ENCODE results near the gene PPP2R2C.

Gene PPP2R2C

DNA sequence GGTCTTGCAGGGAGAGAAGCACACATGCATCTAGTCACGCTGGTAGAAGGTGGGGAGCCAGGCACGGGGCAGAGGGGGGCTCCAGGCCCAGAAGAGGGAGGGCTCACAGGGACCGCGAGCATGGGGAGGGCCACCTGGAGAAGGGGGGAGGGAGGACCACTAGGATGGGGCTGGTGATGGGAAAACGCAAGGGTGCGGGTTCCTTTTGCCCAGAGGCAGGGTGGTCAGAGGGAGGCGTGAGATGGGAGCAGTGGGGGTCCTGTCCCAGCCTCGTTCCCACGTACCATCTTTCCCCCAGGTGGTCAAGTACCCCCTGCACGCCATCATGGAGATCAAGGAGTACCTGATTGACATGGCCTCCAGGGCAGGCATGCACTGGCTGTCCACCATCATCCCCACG, 172.1 kb downstream of the PPP2R2C start:
- H3K4ac ChIP-seq (ENCODE audit: low read depth in 1 of 2, low read length in 2 of 2): no peak overlapping the region
- H3K9ac ChIP-seq (ENCODE audit: low read length): no peak overlapping the region
- H3K4me1 ChIP-seq (ENCODE audit: control insufficient read depth, insufficient read depth, low read depth, low read length): no peaks in the 10 kb centered on the region
- H3K18ac ChIP-seq (ENCODE audit: low read depth in 1 of 2, low read length in 2 of 2): no peak overlapping the region
- H3K14ac ChIP-seq (ENCODE audit: low read length in 2 of 2): no peak overlapping the region
- H2AK5ac ChIP-seq (ENCODE audit: low read length, severe bottlenecking): no peak overlapping the region
- H2BK5ac ChIP-seq (ENCODE audit: low read depth, low read length, poor library complexity, severe bottlenecking): no peak overlapping the region
- no peak overlapping the region for H3K4me3 ChIP-seq (ENCODE audit: insufficient read depth in 1 of 2, low read depth in 1 of 2, low read length in 2 of 2)
- no peak overlapping the region for H3K23ac ChIP-seq (ENCODE audit: low read length in 2 of 2)
- H4K8ac ChIP-seq (ENCODE audit: low read length): no peak overlapping the region
- peaks cover 0 to under 1% of the 10 kb centered on the region in 2 experiments for H3K27me3 ChIP-seq (ENCODE audit: control insufficient read depth in 1 of 2, insufficient read depth in 1 of 2, low read length in 2 of 2)
- no peak for DNase-seq
- no peak overlapping the region for H4K91ac ChIP-seq (ENCODE audit: low read length)
- no peaks in the 10 kb centered on the region for H3K9me3 ChIP-seq (ENCODE audit: control insufficient read depth, low read length)
- peaks cover 53% of the 10 kb centered on the region for H3K79me1 ChIP-seq (replicated peaks; ENCODE audit: low read length, poor library complexity, severe bottlenecking)
- no peak overlapping the region for H2AFZ ChIP-seq (ENCODE audit: low read depth, low read length)
- no peak overlapping the region for H3K4me2 ChIP-seq (ENCODE audit: low read length, poor library complexity, severe bottlenecking)
- H3K36me3 ChIP-seq (ENCODE audit: control insufficient read depth in 1 of 2, insufficient read depth in 2 of 2, low read depth in 1 of 2, low read length in 2 of 2): peaks cover 61 to 98% of the 10 kb centered on the region in 2 experiments
- no peak overlapping the region for H2BK15ac ChIP-seq (ENCODE audit: low read depth, poor library complexity, severe bottlenecking)
- H2BK120ac ChIP-seq (ENCODE audit: low read depth, low read length): no peak overlapping the region
- WGBS: 82% methylated on average over 10 of the region's 11 CpGs
- no peak overlapping the region for H3K27ac ChIP-seq (ENCODE audit: low read length, poor library complexity, severe bottlenecking)
- no peak overlapping the region for H2BK12ac ChIP-seq (ENCODE audit: low read length in 2 of 2)

DNA sequence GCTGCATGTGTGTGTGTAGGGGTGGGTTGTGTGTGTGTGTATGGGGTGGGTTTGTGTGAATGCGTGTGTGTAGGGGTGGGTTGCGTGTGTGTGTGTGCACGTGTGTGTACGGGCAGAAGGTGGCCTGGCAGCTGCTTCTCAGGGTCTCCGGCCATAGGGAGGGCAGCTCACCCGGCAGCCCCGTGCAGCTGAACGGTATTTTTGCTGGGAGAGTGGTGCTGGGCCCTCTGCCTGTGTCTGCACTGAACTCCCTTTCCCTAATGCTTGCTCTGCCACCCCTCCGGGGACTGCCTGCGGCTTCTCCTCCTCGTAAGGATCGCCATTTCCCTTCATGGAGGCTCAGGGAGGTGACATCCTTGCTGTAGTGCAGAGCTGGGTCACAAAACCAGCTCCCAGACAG, 172.5 kb downstream of the PPP2R2C start:
- H3K4me2 ChIP-seq (ENCODE audit: low read length, poor library complexity, severe bottlenecking): no peak overlapping the region
- H3K14ac ChIP-seq (ENCODE audit: low read length in 2 of 2): no peak overlapping the region
- 94% methylated on average over 8 of the region's 12 CpGs for WGBS
- H3K27ac ChIP-seq (ENCODE audit: low read length, poor library complexity, severe bottlenecking): no peak overlapping the region
- no peak overlapping the region for H3K4ac ChIP-seq (ENCODE audit: low read depth in 1 of 2, low read length in 2 of 2)
- no peaks in the 10 kb centered on the region for H3K9me3 ChIP-seq (ENCODE audit: control insufficient read depth, low read length)
- H2AK5ac ChIP-seq (ENCODE audit: low read length, severe bottlenecking): no peak overlapping the region
- DNase-seq: no peak
- H3K18ac ChIP-seq (ENCODE audit: low read depth in 1 of 2, low read length in 2 of 2): no peak overlapping the region
- no peak overlapping the region for H3K9ac ChIP-seq (ENCODE audit: low read length)
- H2BK12ac ChIP-seq (ENCODE audit: low read length in 2 of 2): no peak overlapping the region
- no peak overlapping the region for H3K23ac ChIP-seq (ENCODE audit: low read length in 2 of 2)
- no peak overlapping the region for H3K4me3 ChIP-seq (ENCODE audit: insufficient read depth in 1 of 2, low read depth in 1 of 2, low read length in 2 of 2)
- no peak overlapping the region for H4K8ac ChIP-seq (ENCODE audit: low read length)
- H2BK15ac ChIP-seq (ENCODE audit: low read depth, poor library complexity, severe bottlenecking): no peak overlapping the region
- peaks cover 54% of the 10 kb centered on the region for H3K79me1 ChIP-seq (replicated peaks; ENCODE audit: low read length, poor library complexity, severe bottlenecking)
- peaks cover 65 to 98% of the 10 kb centered on the region in 2 experiments for H3K36me3 ChIP-seq (ENCODE audit: control insufficient read depth in 1 of 2, insufficient read depth in 2 of 2, low read depth in 1 of 2, low read length in 2 of 2)
- no peak overlapping the region for H2BK5ac ChIP-seq (ENCODE audit: low read depth, low read length, poor library complexity, severe bottlenecking)
- H4K91ac ChIP-seq (ENCODE audit: low read length): no peak overlapping the region
- H3K4me1 ChIP-seq (ENCODE audit: control insufficient read depth, insufficient read depth, low read depth, low read length): no peaks in the 10 kb centered on the region
- H3K27me3 ChIP-seq (ENCODE audit: control insufficient read depth in 1 of 2, insufficient read depth in 1 of 2, low read length in 2 of 2): no peaks in the 10 kb centered on the region
- no peak overlapping the region for H2AFZ ChIP-seq (ENCODE audit: low read depth, low read length)
- H2BK120ac ChIP-seq (ENCODE audit: low read depth, low read length): no peak overlapping the region

DNA sequence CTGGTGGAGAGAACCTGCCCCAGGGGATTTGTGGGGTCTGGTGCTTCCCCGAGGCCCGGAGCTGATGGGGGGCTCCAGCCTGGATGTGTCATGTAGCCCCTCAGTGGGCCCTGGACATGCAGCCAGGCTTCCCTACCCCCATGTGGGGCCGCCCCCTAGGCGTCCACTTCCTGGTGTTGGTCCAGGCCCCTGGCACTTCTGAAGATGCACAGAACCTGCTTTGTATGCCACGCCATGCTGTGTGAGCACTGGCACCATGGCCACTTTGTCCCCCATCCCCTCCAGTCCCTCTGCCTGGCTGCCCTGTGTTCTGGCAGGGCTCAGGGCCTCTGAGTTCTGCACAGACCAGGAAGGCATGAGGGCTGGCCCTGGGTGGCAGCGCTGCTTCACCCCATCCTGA, 173.6 kb downstream of the PPP2R2C start:
- Histone ChIP-seq H4K91ac (ENCODE audit: low read length) (no peak overlapping the region), H3K9ac (ENCODE audit: low read length) (no peak overlapping the region)

DNA sequence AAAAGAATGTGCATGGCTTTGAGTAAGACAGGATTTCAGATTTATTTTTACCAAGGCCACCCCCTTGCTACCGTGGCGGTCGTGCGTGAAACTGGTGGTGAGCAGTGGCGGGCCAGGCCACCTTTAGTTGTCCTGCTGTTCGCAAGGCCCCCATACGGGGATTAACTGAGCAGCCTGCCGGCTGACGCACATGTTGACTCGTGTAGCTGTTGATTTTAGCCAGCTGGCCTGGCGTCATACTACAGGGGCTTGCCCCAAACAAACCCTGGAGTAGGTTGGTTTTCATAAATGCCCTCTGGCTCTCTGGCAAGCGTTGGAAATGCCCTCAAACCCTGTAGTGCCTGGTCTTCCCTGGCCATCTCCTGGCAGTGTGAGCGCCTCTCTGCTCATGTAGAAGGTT, 174.4 kb downstream of the PPP2R2C start:
- no peak overlapping the region for H3K4ac ChIP-seq (ENCODE audit: low read depth in 1 of 2, low read length in 2 of 2)
- H3K4me3 ChIP-seq (ENCODE audit: insufficient read depth in 1 of 2, low read depth in 1 of 2, low read length in 2 of 2): no peak overlapping the region
- H3K4me2 ChIP-seq (ENCODE audit: low read length, poor library complexity, severe bottlenecking): no peak overlapping the region
- no peaks in the 10 kb centered on the region for H3K4me1 ChIP-seq (ENCODE audit: control insufficient read depth, insufficient read depth, low read depth, low read length)
- H4K91ac ChIP-seq (ENCODE audit: low read length): no peak overlapping the region
- H3K79me1 ChIP-seq (replicated peaks; ENCODE audit: low read length, poor library complexity, severe bottlenecking): peaks cover 54% of the 10 kb centered on the region
- H2BK15ac ChIP-seq (ENCODE audit: low read depth, poor library complexity, severe bottlenecking): no peak overlapping the region
- no peak overlapping the region for H3K23ac ChIP-seq (ENCODE audit: low read length in 2 of 2)
- H3K9ac ChIP-seq (ENCODE audit: low read length): no peak overlapping the region
- DNase-seq: peak; percentile 66
- H2AFZ ChIP-seq (ENCODE audit: low read depth, low read length): no peak overlapping the region
- H3K27me3 ChIP-seq (ENCODE audit: control insufficient read depth in 1 of 2, insufficient read depth in 1 of 2, low read length in 2 of 2): no peaks in the 10 kb centered on the region
- H4K8ac ChIP-seq (ENCODE audit: low read length): no peak overlapping the region
- no peaks in the 10 kb centered on the region for H3K9me3 ChIP-seq (ENCODE audit: control insufficient read depth, low read length)
- no peak overlapping the region for H3K14ac ChIP-seq (ENCODE audit: low read length in 2 of 2)
- no peak overlapping the region for H2BK12ac ChIP-seq (ENCODE audit: low read length in 2 of 2)
- H2BK5ac ChIP-seq (ENCODE audit: low read depth, low read length, poor library complexity, severe bottlenecking): no peak overlapping the region
- H2AK5ac ChIP-seq (ENCODE audit: low read length, severe bottlenecking): no peak overlapping the region
- H3K18ac ChIP-seq (ENCODE audit: low read depth in 1 of 2, low read length in 2 of 2): no peak overlapping the region
- no peak overlapping the region for H3K27ac ChIP-seq (ENCODE audit: low read length, poor library complexity, severe bottlenecking)
- WGBS: 88% methylated on average over 13 of the region's 13 CpGs
- H2BK120ac ChIP-seq (ENCODE audit: low read depth, low read length): no peak overlapping the region
- peaks cover 62 to 98% of the 10 kb centered on the region in 2 experiments for H3K36me3 ChIP-seq (ENCODE audit: control insufficient read depth in 1 of 2, insufficient read depth in 2 of 2, low read depth in 1 of 2, low read length in 2 of 2)

More for the DNA sequence above, 173.6 kb downstream of the PPP2R2C start:
- Histone ChIP-seq H2AFZ (ENCODE audit: low read depth, low read length) (no peak overlapping the region), H3K9me3 (ENCODE audit: control insufficient read depth, low read length) (no peaks in the 10 kb centered on the region), H2BK5ac (ENCODE audit: low read depth, low read length, poor library complexity, severe bottlenecking) (no peak overlapping the region), H3K27me3 (ENCODE audit: control insufficient read depth in 1 of 2, insufficient read depth in 1 of 2, low read length in 2 of 2) (no peaks in the 10 kb centered on the region), H2BK15ac (ENCODE audit: low read depth, poor library complexity, severe bottlenecking) (no peak overlapping the region), H2AK5ac (ENCODE audit: low read length, severe bottlenecking) (no peak overlapping the region), H3K23ac (ENCODE audit: low read length in 2 of 2) (no peak overlapping the region), H4K8ac (ENCODE audit: low read length) (no peak overlapping the region), H3K4me2 (ENCODE audit: low read length, poor library complexity, severe bottlenecking) (no peak overlapping the region), H3K18ac (ENCODE audit: low read depth in 1 of 2, low read length in 2 of 2) (no peak overlapping the region), H3K36me3 (ENCODE audit: control insufficient read depth in 1 of 2, insufficient read depth in 2 of 2, low read depth in 1 of 2, low read length in 2 of 2) (peaks cover 64 to 98% of the 10 kb centered on the region in 2 experiments), H3K4me3 (ENCODE audit: insufficient read depth in 1 of 2, low read depth in 1 of 2, low read length in 2 of 2) (no peak overlapping the region), H3K4ac (ENCODE audit: low read depth in 1 of 2, low read length in 2 of 2) (no peak overlapping the region), H3K4me1 (ENCODE audit: control insufficient read depth, insufficient read depth, low read depth, low read length) (no peaks in the 10 kb centered on the region), H2BK12ac (ENCODE audit: low read length in 2 of 2) (no peak overlapping the region), H3K27ac (ENCODE audit: low read length, poor library complexity, severe bottlenecking) (no peak overlapping the region), H2BK120ac (ENCODE audit: low read depth, low read length) (no peak overlapping the region), H3K14ac (ENCODE audit: low read length in 2 of 2) (no peak overlapping the region), H3K79me1 (replicated peaks; ENCODE audit: low read length, poor library complexity, severe bottlenecking) (peaks cover 59% of the 10 kb centered on the region)
- no peak for DNase-seq
- over 99% methylated on average over 6 of the region's 6 CpGs for WGBS
